ENCODE measurements around the gene SEMA6C.

SEMA6C gene

DNA sequence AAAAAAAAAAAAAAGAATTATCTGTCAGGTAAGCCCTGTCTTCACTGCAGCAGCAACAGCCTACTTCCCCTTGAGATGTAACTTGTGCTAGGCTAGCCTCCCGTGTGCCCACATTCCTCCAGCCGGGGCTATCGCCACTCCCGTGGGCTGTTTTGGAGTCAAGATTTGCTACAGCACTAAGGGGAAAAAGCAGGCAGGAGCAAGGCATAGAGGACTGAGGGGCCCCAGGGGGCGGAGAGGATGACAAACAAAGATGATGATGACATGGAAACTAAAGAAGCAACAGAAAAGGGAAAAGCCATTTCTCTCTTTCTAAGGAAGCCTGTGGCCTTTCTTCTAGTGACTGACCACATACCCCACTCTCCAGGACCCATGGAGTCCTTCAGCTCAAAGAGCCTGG is 11.9 kb upstream of the SEMA6C start:
- DNase-seq = no peak

DNA sequence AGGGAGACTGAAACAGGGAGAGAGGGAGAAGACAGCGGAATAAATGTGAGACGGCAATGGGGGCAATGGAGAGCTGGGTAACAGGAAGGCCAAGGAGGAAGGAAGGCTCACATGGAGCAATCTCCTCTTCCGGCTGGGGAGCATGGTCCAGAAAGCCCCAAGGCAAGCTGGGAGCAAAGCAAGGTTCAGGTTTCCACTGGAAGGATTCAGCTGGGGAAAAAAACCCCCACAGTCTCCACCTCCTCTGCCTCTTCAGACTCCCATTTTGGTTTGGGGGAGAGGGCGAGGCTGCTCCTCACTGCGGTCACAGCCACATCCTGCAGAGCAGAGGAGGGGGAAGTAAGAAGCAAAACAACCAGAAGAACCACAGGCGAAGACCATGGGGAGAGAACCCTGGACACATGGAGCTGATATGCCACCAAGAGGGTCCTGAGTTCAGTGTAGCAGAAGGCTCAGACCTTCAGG is 10.7 kb upstream of the SEMA6C start:
- DNase-seq = no peak

DNA sequence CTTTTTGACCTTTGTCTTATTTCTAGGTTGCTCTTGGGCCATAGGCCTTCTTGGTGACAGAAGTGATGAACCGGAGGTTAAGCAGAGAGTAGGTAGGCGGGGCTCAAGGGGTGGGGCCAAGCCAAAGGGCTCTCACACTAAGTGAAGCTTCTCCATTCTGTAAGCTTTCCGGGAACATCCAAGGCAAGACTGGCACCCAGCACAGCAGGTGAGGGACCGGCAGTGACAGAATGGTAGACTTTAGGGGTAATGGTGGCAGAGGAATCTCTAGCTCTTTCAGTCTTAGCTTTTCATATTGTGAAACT is 10.0 kb upstream of the SEMA6C start, which contains the start of gene TNFAIP8L2:
Gene TNFAIP8L2 (plus strand): TSS at position 135 of the 305 bp plus-strand sequence. CDS start 2,049 bp downstream, outside the sequence.
- no peak for DNase-seq

DNA sequence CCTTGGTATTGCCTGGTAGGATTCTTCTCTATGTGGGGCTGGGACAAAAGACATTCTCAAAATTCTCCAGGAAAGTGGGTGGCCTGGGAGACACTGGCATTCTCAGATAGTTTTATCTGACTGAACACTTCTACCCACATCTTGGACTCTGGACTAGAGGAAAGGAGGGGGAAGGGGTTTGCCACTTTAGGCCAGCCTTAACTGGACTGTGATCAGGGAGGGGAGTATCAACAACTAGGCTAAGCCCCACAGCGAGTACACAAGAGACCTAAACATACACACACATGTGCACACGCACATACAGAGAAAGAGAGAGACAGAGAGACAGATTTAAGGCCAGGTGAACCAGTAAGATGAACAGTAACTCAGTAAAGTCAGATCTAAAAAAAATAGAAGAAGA is 1.2 kb upstream of the SEMA6C start:
- no peak for DNase-seq

DNA sequence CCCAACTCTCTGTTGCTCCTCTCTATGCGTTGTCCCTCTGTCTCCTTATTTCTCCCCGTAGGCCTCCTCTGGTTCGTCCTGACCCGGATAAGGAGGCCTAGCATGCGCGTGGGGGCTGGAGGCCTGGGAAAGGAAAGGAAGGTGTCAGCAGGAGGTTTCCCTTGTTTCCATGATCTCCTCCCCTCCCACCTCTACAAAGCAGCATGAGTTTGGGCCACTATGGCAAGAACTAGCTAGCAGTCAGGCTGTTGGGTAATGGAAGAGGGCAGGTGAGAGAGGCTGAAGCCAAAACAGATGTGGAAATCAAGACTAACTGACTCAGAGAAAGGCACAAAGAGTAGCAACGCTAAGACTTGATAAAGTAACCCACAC is 687 bp upstream of the SEMA6C start:
- no peak for DNase-seq

DNA sequence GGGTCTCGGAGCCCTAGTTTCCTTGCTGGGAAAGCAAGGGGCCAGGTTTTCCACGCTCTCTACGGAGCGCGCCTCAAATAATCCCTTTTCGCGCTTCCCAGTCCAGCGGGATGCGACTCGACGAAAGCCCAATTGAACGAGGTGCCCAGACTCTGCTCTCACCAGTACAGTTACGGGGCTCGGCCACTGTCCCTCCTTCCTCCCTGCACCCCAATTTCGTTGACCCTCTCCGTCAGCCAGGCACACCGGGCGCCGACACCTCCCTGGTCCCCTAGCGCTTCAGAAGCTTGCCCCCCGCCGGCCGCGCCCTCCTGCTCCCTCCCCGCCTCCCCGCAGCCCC is 389 bp downstream of the SEMA6C start:
- peak; percentile 60 for DNase-seq

DNA sequence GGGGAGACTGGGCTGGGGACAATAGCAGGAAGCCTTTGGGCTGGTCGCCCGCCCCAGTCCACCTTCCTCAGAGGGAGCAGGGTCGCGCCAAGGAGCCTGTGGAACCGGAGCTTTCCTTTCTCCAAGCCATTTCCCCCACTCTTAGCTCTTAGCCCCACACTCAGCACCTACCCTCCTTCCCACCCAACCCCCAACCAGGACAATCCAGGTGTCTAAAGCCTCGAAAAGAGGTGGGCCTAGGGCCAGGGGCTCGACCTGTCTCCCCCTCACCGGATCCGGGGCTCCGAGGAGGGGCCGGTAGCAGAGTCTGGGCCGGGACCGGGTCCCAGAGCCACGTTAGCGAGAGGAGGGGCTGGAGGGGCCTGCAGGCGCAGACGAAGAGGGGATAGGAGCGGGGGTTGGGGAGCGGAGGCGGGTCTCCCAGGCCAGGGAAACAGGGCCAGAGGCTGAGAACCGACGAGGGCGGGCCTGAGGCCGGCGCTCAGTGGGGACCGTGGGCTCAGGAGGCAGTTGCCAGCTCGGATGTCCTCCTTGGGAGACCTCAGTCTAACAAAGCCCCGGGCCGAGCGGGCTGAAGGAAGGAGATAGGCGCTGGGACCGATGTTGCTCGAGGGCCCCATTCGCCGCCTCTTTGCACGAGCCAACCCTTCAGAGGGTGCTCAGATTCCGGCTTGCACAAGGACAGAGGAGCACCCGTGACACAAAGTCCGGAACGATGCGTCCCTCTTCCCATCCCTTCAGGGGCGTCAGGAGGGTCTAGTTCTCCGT is 943 bp downstream of the SEMA6C start:
- peak; percentile 51 for DNase-seq

DNA sequence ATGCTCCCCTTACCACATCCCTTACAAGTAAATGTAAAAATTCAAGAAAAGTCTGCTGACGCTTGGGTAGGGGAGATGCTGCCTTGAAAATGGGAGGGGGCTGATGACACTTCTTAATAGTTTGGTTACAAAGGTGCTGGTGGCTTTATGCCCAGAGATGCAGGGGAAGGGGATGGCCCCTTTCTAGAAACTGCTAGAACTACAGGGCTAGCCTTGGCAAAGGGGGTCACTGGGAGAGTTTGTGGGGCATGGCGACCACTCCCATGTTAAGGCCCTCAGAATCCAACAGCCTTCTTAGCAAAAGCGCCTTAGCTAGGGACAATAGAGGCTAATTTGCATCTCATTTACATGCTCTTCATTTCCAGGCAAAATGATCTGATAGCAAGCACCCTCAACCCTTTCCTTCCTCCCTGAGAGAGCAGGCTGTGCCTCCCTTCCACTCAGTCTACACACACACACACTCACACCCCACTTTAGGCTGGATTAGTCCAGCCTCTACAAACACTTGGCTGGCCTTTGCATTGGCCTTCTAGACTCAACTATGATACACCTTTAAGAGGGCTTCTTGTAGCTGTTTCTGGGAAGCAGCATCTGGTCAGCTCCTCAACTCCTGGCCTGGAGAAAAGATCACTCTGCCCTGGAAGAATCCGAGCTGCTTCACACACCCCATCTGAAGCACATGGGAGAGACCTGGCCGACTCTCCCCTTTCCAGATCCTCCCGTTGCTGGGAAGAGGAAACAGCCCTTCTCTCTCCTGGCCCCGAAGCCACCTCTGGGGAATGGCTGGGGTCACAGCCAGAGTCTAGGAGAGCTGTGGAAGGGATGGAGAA is 1.7 kb downstream of the SEMA6C start:
- DNase-seq = peak; percentile 97

DNA sequence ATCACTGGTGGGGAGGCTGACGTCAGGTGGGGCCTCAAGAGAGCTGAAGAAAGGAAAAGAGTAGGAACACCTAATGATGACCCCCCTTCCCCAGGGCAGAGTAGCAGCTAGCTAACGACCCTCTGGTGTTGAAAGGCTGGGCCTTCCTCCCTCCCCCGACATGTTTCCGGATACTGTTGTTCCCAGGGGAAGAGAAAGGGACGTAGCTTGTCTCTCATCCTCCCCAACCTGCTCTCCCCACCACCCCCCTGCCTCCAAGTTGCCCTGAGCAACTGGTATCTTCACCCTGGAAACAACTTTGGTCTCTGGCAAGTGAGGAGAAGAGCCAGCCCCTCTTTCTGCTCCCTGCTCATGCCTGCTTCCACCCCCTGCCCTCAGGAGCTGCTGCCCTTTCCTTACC is 2.4 kb downstream of the SEMA6C start:
- DNase-seq = no peak

DNA sequence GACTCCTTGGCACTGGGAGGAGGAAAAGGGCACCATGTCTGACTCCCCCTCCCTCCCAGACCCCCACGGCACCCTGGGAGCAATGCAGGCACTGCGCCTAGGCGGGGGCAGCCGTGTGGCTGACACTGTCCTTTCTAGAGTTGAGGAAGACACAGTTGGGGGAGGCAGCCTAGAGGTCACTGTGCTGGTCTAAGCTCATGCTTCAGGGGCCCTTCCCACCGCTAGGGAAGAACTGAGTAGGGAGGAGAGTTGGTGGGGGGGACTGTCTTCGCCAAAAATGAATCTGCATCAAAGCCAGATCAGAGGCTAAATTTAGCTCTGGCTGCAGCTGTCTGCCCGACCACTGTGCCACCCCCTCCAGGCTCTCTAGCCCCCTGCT is 3.4 kb downstream of the SEMA6C start:
- DNase-seq = no peak

DNA sequence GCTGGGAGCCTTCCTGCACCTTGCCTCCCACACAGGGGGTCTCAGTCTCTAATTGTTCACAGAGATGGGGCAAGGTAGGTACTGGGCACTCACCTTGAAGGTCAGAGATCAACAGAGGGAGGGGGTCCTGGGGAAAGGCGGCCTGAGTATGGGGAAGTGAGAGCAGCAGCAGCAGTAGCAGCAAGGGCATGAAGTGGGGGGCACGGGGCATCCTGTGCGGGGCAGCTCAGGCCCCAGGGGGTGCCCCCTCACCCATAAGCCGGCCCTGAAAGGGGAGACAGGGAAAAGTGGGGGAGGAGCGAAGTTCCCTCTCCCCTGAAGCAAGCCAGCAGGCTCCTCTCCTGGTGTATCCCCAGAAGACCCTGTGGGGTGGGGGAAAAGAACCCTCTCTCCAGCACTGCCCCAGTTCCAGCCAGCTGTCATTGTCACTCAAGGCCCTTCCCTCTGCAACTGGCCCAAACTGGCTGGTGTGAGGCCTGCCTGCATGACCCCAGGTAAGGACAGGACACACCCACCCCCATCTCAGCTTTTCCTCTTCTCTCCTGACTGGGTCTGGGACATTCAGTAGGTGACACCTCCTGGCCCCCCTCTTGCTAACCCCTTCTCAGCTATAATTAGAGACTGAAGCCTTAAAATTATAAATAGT is 3.9 kb downstream of the SEMA6C start:
- DNase-seq = no peak

DNA sequence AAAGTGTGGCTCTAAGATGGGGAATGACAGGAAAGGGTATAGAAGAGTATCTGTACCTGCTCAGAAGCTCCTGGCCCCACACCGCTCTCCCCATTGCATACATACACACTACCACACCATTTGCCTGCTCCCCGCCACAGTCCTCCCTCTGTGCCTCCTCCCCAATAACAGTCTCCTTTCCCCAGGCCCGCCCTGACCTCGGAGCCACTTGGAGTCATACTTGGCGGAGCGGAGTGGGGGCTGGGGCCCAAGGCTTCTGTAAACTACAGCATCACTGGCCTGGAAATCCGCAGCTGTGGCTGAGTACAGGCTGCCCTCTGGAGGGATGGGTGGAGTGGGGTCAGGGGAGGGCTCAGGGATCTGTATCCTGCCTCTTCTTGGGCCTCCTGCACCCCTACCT is 8.6 kb downstream of the SEMA6C start:
- DNase-seq = no peak

DNA sequence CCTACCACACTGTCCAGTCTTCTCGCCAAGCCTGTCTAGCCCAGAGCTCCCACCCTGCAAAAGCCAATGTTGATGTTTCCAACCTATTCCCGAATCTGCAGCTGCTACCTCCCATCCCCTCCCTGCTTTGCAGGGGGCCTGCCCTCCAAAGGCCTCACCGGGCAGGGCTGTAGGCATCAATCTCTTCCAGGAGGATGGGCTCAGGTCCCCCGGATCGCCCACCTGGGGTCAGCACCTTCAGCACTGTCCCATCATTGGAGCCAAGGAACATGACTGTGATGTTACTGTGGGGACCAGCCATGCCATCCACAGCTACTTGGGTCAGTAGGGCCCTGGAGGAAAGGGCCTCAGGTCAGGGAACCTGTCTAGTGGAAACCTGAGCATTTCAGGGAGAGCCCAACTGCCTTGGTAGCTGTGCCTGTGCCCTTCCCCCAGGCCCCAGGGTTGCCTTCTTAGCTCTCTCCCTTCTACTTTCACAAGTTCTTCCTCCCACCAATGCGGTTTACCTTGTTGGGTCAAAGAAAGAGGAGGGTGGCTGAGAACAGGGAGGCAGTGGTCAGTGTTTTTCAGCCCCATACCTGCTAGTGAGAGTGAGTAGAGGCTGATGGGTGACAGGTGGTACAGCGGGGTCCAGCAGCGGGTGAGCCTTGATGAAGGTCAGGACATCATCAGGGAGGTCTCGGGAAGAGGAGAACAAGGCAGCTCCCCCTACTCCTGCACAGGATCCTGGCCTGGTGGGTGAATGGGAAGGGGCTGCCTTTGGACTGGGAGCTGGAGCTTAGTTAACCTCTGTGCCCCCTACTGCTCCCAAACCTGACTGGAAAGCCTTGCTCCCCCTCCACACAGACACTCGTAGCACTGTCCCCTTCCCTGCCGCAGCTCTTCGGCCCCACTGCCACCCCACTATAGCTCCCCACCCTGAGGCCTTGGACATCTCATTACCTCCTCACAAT is 10.7 kb downstream of the SEMA6C start:
- no peak for DNase-seq

DNA sequence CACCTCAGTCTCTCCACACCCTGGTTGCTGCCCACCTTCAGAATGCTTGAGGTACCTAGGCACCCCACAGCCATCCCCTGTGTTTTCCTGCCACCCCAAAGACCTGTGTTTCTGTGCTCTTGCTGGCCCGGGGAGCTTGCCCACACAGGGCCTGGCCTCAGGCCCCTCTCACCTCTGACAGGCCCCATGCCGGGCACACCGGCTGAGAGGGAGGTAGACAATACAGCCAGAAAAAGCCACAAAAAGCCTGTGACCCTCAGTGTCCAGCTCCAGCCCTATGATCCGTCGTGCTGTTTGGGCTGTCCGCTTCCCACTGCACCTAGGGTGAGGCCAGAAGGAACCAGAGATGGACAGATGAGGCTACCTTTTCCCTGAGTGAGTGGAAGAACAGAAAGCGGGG is 11.4 kb downstream of the SEMA6C start:
- no peak for DNase-seq

DNA sequence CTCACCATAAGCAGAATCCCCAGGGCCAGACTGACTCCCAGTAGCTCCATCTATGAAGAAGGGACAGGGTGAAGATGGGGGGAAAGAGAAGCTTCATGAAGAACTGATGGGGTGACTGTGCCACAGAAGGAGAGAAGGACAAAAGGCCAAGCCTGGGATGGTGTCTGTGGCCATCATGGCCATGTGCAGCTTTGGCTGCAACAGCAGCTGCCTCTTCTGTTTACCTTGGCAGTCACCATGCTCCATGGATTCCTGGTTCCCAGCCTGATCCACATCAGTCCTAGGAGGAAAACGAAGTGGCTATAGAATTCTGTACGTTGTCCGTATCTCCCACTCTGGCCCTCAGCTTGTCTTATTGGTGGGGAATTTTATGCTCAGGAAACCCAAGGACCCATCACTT is 12.0 kb downstream of the SEMA6C start:
- no peak for DNase-seq

DNA sequence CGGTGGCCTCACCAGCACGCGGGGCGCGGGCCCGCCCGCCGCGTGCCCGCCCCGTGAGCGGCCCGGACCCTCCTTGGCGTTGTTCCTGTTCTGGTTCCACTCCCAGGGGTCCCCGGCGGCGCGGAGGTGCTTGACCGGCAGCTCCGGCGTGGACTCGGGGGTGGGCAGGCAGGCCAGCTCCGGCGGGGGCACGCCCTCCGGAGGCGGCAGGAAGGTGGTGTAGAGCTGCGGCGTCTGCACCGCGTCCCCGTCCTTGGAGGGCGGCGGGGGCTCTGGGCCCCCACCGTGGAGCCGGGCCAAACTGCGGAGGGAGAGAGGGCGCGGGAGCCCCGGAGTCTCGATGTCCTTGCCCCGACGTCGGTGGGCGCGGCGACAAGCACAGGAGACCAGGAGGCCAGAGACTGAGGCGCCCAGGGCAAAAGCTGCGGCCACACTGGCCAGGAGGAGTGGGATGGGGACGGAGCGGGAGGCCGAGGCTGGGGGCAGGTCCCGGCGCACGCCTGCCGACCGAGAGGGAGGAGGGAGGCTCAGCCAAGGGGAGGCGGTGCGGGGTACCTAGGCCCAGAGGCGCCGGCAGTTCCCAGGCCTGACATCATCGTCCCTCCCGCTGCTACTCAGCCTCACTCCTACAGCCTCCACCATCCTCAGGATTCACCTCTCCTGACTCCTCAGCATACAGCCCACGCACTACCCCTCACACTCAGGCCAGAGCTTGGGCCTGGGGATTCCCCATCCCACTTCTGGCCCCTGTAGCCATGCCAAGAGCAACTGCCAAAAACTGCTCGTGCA is 13.2 kb downstream of the SEMA6C start:
- no peak for DNase-seq

DNA sequence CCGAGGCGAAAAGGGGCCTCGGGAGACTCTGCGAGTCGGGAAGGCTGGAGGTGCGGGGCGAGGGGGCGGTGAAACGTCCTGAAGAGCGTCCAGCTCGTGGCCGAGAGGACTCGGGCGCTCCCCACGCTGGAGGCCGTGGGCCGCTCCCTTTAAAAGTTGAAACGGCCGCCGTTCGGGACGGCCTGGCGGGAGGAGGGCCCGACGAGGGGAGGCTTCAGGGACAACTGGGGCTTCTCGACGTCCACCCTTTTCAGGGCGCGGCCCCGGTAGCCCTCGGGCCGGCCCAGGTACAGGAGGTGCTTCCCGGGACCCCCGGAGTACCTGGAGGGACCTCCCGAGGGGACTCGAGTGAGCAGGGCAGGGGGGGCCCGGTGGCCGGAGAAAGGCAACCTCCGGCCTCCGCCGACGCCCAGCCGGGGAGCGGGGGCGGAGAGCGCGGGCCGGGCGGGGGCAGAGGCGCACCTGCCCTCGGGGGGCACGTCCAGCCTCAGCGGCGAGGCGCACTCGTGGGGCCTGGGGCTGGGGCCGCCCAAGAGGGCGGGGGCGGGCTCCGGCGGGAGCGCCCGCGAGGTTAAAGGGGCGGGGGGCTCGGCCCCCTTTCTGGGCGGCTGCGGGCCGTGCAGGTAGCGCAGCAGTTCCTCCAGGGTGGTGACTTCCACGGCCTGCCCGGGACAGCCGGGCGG is 14.0 kb downstream of the SEMA6C start:
- DNase-seq = no peak

DNA sequence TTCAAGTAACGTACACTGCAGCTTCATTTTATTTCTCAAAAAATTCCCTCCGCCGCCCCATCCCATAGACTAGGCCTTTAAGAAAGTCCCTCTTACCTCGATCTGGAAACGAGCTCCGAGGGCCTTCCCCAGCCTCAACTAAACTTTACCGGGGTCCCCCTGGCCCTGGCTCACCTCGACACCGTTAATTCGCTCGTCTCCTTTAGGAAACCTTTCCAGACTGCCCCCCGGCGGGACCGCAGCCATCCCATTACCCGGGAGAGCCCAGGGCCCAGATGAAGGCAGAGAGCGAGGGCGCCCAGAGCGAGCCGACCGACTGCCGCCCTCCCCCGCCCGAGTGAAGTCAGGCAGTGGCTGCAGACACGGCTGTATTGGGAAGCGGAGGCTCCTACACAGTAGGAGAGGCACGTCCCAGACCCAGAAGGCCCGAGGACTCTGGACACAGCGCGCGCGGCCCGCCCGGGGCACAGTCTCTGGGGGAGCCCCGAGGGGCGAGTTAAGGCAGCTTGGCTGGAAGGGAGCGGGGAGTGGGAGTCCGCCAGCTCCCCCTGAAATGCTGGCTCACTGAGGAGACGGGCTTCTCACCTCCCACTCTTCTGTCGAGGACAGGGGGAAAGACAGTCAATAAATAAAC is 14.6 kb downstream of the SEMA6C start:
- no peak for DNase-seq

DNA sequence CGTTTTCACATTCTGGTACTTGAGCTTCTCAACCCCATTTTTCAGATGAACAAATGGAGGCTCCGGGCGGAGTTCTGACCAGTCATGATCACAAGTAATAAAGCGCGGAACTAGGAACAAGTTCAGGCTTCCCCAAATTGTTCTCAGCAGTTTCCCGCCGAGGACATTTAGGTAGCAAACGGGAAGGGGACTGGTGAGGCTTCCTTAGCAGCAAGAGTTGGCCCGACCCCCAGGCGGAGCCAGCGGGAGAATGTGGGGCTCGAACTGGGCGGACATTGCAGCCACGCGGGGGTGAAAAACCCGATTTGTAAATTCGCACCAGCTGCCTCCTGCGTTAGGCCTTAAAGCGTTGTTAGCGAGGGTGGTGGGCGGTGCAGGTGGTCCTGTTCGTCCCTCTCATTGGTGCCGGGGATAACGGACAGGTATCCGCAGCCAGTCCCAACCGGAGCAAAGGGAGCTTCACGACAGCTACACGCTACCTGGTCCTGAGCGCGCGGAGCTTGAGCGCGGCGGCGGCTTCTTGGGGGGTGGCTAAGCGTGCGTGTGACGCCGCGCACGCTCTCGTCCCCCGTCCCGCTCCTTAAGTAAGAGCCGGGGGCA is 15.3 kb downstream of the SEMA6C start:
- peak; percentile 57 for DNase-seq

DNA sequence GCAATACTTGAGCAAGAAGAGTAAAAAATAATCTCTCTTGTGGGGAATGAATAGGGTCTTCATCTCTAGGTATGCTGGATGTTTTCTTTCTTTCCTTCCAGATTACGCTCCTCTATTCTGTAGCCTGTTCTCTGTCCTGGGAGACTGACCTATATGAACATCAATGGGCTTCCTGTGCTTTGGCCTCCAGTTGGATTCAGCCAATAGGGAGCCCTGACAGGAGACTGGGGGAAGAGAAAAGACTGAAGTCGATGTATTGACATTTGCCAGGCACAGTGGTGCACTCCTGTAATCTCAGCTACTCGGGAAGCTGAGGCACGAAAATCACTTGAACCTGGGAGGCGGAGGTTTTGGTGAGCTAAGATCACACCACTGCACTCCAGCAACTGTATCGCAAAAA is 17.6 kb downstream of the SEMA6C start:
- DNase-seq = no peak
